ENCODE data around the gene DEFB116. TPM values are rescaled to one million over a fixed set of nuclear protein-coding genes. Genes with fewer than 3 reads are reported as not detected.
"Not testable (repeated sequence)": the region's sequence is repeated elsewhere in the genome, so short reads cannot be mapped to it uniquely, and the experiment has no call there.

DEFB116 gene
- total RNA-seq = not detected in 2 replicates
- long read RNA-seq = 0 reads

GRCh38 chr20:31308535-31309162 lies at the start of gene DEFB116:
TSS of gene DEFB116 (minus strand) at chr20:31308585. CDS start at chr20:31308585, 0 bp downstream.
- Mint-ChIP-seq H3K4me3 (ENCODE audit: unreplicated experiment) (no peak within 1 kb of the TSS), H3K9me3 (ENCODE audit: unreplicated experiment) (peaks cover 60% of the 10 kb centered on the region), H3K4me1 (ENCODE audit: unreplicated experiment) (no peaks in the 10 kb centered on the region), H3K27me3 (ENCODE audit: unreplicated experiment) (no peaks in the 10 kb centered on the region), H3K27ac (ENCODE audit: unreplicated experiment) (no peak within 1 kb of the TSS), H3K36me3 (ENCODE audit: unreplicated experiment) (no peaks in the 10 kb centered on the region)
- DNase-seq (ENCODE audit: extremely low spot score, unreplicated experiment) = no peak
- TF ChIP-seq, protein P1, sequence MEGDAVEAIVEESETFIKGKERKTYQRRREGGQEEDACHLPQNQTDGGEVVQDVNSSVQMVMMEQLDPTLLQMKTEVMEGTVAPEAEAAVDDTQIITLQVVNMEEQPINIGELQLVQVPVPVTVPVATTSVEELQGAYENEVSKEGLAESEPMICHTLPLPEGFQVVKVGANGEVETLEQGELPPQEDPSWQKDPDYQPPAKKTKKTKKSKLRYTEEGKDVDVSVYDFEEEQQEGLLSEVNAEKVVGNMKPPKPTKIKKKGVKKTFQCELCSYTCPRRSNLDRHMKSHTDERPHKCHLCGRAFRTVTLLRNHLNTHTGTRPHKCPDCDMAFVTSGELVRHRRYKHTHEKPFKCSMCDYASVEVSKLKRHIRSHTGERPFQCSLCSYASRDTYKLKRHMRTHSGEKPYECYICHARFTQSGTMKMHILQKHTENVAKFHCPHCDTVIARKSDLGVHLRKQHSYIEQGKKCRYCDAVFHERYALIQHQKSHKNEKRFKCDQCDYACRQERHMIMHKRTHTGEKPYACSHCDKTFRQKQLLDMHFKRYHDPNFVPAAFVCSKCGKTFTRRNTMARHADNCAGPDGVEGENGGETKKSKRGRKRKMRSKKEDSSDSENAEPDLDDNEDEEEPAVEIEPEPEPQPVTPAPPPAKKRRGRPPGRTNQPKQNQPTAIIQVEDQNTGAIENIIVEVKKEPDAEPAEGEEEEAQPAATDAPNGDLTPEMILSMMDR (IDR thresholded peaks at IDR 0.05) = no peak

GRCh38 chr20:31355981-31356380 lies 47.6 kb upstream of the DEFB116 start:
- no peaks in the 10 kb centered on the region for H3K4me1 Mint-ChIP-seq (ENCODE audit: unreplicated experiment)
- DNase-seq (ENCODE audit: extremely low spot score, unreplicated experiment) = no peak
- no peak overlapping the region for H3K4me3 Mint-ChIP-seq (ENCODE audit: unreplicated experiment)
- no peak overlapping the region for H3K27ac Mint-ChIP-seq (ENCODE audit: unreplicated experiment)
- no peaks in the 10 kb centered on the region for H3K27me3 Mint-ChIP-seq (ENCODE audit: unreplicated experiment)
- peaks cover 4% of the 10 kb centered on the region for H3K9me3 Mint-ChIP-seq (ENCODE audit: unreplicated experiment)
- TF ChIP-seq, protein P1 (IDR thresholded peaks at IDR 0.05) = no peak
- H3K36me3 Mint-ChIP-seq (ENCODE audit: unreplicated experiment) = no peaks in the 10 kb centered on the region

DNA sequence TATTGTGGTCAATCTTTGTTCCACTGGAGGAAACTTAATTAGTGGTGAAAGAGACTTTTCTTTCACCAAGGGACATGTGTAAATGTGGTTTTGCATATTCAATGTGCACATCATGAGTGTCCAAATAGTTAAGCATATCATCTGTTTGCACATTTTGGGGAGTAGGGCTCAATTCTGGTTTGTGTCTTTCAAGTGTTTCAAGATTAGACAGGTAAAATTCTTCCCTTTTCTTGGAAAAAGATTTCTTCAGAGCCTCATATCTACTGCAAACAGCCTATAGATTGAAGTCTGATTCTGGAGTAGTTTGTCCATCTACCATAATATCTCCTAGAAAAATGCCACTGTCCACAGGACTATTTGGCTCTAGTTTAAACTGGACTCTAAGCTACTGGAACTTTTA lies 33.1 kb upstream of the DEFB116 start:
- no peak for DNase-seq (ENCODE audit: extremely low spot score, unreplicated experiment)

DNA sequence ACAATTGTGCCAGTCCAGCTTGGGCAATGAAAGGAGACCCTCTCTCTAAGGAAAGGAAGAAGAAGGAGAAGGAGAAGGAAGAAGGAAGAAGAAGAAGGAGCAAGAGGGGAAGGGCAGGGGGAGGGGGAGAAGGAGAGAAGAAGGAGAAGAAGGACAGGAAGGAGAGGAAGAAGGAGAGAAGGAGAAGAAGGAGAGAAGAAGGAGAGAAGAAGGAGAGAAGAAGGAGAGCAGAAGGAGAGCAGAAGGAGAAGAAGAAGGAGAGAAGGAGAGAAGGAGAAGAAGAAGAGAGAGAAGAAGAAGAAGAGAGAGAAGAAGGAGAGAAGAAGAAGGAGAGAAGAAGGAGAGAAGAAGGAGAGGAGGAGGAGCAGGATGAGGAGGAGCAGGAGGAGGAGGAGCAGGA lies 22.5 kb upstream of the DEFB116 start:
- Mint-ChIP-seq H3K27me3 (ENCODE audit: unreplicated experiment) (no peaks in the 10 kb centered on the region), H3K4me3 (ENCODE audit: unreplicated experiment) (no peak overlapping the region), H3K36me3 (ENCODE audit: unreplicated experiment) (no peaks in the 10 kb centered on the region), H3K27ac (ENCODE audit: unreplicated experiment) (no peak overlapping the region), H3K9me3 (ENCODE audit: unreplicated experiment) (peaks cover 23% of the 10 kb centered on the region), H3K4me1 (ENCODE audit: unreplicated experiment) (no peaks in the 10 kb centered on the region)
- TF ChIP-seq, protein P1 (IDR thresholded peaks at IDR 0.05) = no peak
- no peak for DNase-seq (ENCODE audit: extremely low spot score, unreplicated experiment)

More for the DNA sequence above, 33.1 kb upstream of the DEFB116 start:
- H3K4me1 Mint-ChIP-seq (ENCODE audit: unreplicated experiment) = no peaks in the 10 kb centered on the region
- no peak overlapping the region for H3K4me3 Mint-ChIP-seq (ENCODE audit: unreplicated experiment)
- H3K9me3 Mint-ChIP-seq (ENCODE audit: unreplicated experiment) = peaks cover 14% of the 10 kb centered on the region
- TF ChIP-seq, protein P1 (IDR thresholded peaks at IDR 0.05) = no peak
- no peaks in the 10 kb centered on the region for H3K27me3 Mint-ChIP-seq (ENCODE audit: unreplicated experiment)
- no peak overlapping the region for H3K27ac Mint-ChIP-seq (ENCODE audit: unreplicated experiment)
- no peaks in the 10 kb centered on the region for H3K36me3 Mint-ChIP-seq (ENCODE audit: unreplicated experiment)

DNA sequence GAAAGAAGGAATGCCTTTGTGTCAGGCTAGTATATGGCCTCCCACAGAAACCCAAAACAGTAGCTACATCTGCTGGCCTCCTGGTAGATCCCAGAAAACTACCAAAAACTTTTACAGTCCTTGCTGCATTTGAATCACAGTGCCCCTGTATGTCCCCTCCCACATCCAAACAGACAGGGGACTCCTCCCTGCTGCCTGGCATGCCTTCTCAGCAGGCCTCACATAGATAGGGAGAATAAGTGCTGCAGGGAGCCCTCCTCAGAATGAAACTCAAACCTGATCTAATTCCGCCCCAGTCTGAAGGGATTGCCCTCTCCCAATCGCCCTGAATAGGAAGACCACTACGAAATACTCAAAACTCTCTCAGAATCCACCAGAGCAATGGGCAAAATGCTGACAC lies 14.1 kb upstream of the DEFB116 start:
- no peaks in the 10 kb centered on the region for H3K27me3 Mint-ChIP-seq (ENCODE audit: unreplicated experiment)
- H3K4me3 Mint-ChIP-seq (ENCODE audit: unreplicated experiment) = no peak overlapping the region
- TF ChIP-seq, protein P1 (IDR thresholded peaks at IDR 0.05) = no peak
- DNase-seq (ENCODE audit: extremely low spot score, unreplicated experiment) = no peak
- H3K4me1 Mint-ChIP-seq (ENCODE audit: unreplicated experiment) = no peaks in the 10 kb centered on the region
- H3K36me3 Mint-ChIP-seq (ENCODE audit: unreplicated experiment) = no peaks in the 10 kb centered on the region
- H3K27ac Mint-ChIP-seq (ENCODE audit: unreplicated experiment) = no peak overlapping the region
- H3K9me3 Mint-ChIP-seq (ENCODE audit: unreplicated experiment) = peaks cover 67% of the 10 kb centered on the region

DNA sequence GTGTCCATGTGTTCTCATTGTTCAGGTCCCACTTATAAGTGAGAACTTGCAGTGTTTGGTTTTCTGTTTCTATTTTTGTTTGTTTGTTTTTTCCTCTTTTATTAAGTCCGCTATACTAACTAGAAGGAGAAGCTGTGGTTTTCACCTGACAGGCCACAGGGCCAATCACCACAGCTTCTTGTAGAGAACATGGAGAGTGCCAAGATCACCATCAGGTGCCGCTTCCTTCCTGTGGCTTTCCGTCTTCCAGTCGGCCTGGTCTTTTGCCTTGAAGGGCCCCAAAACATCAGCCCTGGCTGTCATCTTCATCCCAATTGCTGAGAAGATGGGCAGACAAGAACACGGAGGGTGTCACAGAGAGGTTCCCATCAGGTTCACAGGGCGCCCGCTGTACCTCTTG lies 23.4 kb downstream of the DEFB116 start:
- not testable (repeated sequence) for H3K27ac Mint-ChIP-seq (ENCODE audit: unreplicated experiment); H3K4me1 Mint-ChIP-seq (ENCODE audit: unreplicated experiment); DNase-seq (ENCODE audit: extremely low spot score, unreplicated experiment); H3K4me3 Mint-ChIP-seq (ENCODE audit: unreplicated experiment); H3K36me3 Mint-ChIP-seq (ENCODE audit: unreplicated experiment); H3K27me3 Mint-ChIP-seq (ENCODE audit: unreplicated experiment)
- peaks cover 70% of the 10 kb centered on the region for H3K9me3 Mint-ChIP-seq (ENCODE audit: unreplicated experiment)

All from osteocyte (in vitro differentiated cells).